Measurements from ENCODE around the gene VPS26A.
"Not testable (repeated sequence)": the region's sequence is repeated elsewhere in the genome, so short reads cannot be mapped to it uniquely, and the experiment has no call there.

VPS26A gene

DNA sequence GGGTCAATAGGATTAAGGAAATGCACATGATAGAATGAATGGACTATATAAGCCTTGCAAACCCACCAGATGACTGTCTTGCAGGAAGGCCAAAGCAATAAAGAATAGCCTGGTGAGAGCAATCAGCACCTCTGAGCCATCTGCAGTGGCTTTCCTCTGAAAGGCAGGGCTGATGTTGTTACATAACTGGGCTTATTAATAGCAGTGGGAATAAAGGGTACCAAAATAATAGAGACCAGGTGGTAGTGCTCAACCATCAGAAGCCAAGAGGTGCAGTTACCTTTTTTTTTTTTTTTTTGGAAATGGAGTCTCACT lies 16.8 kb upstream of the VPS26A start:
- no peak overlapping the region for H3K4me3 ChIP-seq (ENCODE audit: low read depth in 1 of 2, low read length in 2 of 2)
- H3K27me3 ChIP-seq (ENCODE audit: control insufficient read depth in 1 of 2, insufficient read depth in 2 of 2, low read length in 2 of 2): no peaks in the 10 kb centered on the region
- no peak overlapping the region for H3K27ac ChIP-seq (ENCODE audit: low read depth, low read length)
- H3K36me3 ChIP-seq (ENCODE audit: insufficient read depth, low read length): no peaks in the 10 kb centered on the region
- no peaks in the 10 kb centered on the region for H3K9me3 ChIP-seq (ENCODE audit: low read length)
- H3K4me1 ChIP-seq (ENCODE audit: insufficient read depth, low read length): no peaks in the 10 kb centered on the region
- no peak overlapping the region for H3K9ac ChIP-seq (ENCODE audit: low read length)

DNA sequence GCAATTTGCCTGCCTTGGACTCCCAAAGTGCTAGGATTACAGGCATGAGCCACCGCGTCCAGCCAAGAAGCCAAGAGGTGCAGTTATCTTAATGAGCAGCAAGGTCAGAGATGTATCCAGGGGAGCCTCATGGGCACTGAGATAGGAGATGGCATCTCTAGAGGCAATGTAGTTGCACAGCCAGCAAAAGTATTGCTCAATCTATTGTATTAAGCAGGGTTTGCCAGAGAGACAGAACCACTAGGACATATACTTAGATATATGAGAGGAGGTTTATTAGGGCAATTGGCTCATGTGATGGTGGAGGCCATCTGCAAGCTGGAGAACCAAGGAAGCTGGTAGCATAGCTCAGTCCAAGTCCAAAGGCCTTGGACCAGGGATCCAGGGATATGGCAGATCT lies 16.3 kb upstream of the VPS26A start:
- Histone ChIP-seq H3K9me3 (ENCODE audit: low read length) (no peaks in the 10 kb centered on the region), H3K4me1 (ENCODE audit: insufficient read depth, low read length) (no peaks in the 10 kb centered on the region), H3K27ac (ENCODE audit: low read depth, low read length) (no peak overlapping the region), H3K27me3 (ENCODE audit: control insufficient read depth in 1 of 2, insufficient read depth in 2 of 2, low read length in 2 of 2) (no peaks in the 10 kb centered on the region), H3K4me3 (ENCODE audit: low read depth in 1 of 2, low read length in 2 of 2) (no peak overlapping the region), H3K36me3 (ENCODE audit: insufficient read depth, low read length) (no peaks in the 10 kb centered on the region), H3K9ac (ENCODE audit: low read length) (no peak overlapping the region)

DNA sequence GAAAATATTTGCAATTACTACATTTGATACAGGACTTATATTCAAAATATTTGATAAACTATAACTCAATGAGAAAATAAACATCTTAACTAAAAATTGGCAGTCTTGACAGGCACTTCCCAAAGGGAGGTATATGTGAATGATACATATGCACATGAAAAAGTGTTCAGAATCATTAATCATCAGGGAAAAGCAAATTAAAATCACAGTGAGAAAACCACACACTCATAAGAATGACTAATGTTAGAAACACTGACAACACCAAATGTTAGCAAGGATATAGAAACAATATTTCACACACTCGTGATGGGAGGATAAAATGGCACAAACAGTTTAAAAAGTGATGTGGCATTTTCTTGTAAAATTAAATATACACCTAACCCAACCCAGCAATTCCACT lies 4.1 kb upstream of the VPS26A start:
- Histone ChIP-seq H3K9me3 (ENCODE audit: low read length) (no peaks in the 10 kb centered on the region), H3K4me3 (ENCODE audit: low read depth in 1 of 2, low read length in 2 of 2) (no peak overlapping the region), H3K27me3 (ENCODE audit: control insufficient read depth in 1 of 2, insufficient read depth in 2 of 2, low read length in 2 of 2) (no peaks in the 10 kb centered on the region), H3K36me3 (ENCODE audit: insufficient read depth, low read length) (no peaks in the 10 kb centered on the region), H3K27ac (ENCODE audit: low read depth, low read length) (no peak overlapping the region), H3K9ac (ENCODE audit: low read length) (no peak overlapping the region), H3K4me1 (ENCODE audit: insufficient read depth, low read length) (peaks cover 7% of the 10 kb centered on the region)

DNA sequence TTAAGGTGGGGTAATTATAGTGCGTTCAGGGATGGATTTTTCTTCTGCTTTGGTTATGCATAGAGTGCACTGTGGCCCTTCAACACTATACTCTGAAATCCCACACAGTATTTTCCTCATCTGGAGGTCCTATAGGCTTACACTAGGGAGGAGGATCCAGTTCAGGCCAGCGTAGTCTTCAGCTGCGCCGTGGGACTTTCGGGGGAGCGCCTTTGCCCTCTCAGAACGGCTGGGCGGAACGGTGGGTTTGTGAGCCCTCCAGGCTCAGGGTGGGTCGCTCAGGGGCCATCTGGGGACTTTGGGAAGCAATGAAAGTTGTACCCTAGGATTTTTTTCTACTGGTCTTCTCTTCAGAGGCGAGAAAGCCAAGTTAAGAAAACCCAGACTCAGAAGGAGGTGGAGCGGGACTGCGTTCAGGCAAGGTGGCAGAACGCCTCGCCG lies 652 bp upstream of the VPS26A start:
- no peaks in the 10 kb centered on the region for H3K27me3 ChIP-seq (ENCODE audit: control insufficient read depth in 1 of 2, insufficient read depth in 2 of 2, low read length in 2 of 2)
- peak overlapping the region; percentile 95 for H3K27ac ChIP-seq (ENCODE audit: low read depth, low read length)
- peak overlapping the region; percentile 78 to 92 for H3K4me3 ChIP-seq (ENCODE audit: low read depth in 1 of 2, low read length in 2 of 2)
- H3K9ac ChIP-seq (ENCODE audit: low read length): peak overlapping the region; percentile 99
- H3K36me3 ChIP-seq (ENCODE audit: insufficient read depth, low read length): no peaks in the 10 kb centered on the region
- H3K9me3 ChIP-seq (ENCODE audit: low read length): no peaks in the 10 kb centered on the region
- peaks cover 20% of the 10 kb centered on the region for H3K4me1 ChIP-seq (ENCODE audit: insufficient read depth, low read length)

DNA sequence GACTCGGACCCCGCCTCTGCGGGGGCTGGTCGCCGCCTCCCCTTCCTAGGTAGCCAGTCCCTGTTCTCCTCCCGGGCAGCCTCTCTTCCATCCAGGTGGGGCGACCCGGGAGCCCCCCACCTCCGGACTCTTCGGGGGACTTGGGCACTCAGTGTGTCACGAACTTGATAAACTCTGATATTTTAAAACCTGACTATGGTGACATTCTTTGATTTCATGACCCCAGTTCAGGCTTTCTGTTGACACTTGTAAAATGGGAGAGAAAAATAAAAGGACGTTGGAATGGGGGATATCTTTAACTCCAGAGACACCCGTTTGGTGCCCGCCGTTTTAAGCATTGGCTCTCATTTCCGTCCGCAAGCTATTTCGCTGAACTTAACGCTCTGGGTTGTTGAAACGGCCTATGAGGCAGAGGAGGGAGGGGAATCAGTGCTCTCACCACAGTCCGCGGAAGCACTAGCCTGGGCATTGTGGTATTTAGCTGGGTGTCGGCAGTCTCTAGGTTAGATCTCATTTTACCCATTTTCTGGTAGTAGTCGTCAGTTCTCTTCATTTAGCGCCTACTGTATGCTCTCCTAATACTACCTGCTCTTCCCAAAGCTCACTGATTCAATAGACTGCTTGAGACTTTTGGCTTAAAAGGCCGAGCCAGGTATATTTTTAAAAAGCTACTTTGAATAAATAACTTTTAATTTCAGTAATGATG lies 738 bp downstream of the VPS26A start:
- Histone ChIP-seq H3K27ac (ENCODE audit: low read depth, low read length) (peak overlapping the region; percentile 95), H3K4me1 (ENCODE audit: insufficient read depth, low read length) (peaks cover 20% of the 10 kb centered on the region), H3K4me3 (ENCODE audit: low read depth in 1 of 2, low read length in 2 of 2) (peak overlapping the region; percentile 78 to 92), H3K36me3 (ENCODE audit: insufficient read depth, low read length) (no peaks in the 10 kb centered on the region), H3K27me3 (ENCODE audit: control insufficient read depth in 1 of 2, insufficient read depth in 2 of 2, low read length in 2 of 2) (no peaks in the 10 kb centered on the region), H3K9me3 (ENCODE audit: low read length) (no peaks in the 10 kb centered on the region), H3K9ac (ENCODE audit: low read length) (peak overlapping the region; percentile 62)

DNA sequence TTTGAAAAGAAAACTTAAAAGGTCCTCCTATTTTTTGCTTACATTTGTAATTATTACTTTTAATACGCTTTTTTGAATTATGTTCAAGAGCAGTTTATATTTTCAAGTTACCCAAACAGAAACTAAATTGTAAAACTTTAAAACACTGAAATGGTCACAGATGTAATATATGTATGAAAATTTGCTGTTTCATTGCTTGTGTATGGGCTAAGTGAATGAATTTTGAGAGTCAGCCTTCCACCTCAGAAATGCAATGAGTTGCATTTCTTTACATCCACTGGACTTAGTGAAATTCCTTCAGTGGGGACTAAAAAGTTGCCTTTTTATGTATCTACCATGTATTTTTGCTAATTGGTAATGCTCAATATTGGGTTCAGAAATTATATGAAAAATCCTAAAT lies 1.6 kb downstream of the VPS26A start:
- Histone ChIP-seq H3K27me3 (ENCODE audit: control insufficient read depth in 1 of 2, insufficient read depth in 2 of 2, low read length in 2 of 2) (no peaks in the 10 kb centered on the region), H3K36me3 (ENCODE audit: insufficient read depth, low read length) (no peaks in the 10 kb centered on the region), H3K27ac (ENCODE audit: low read depth, low read length) (no peak overlapping the region), H3K9me3 (ENCODE audit: low read length) (no peaks in the 10 kb centered on the region), H3K4me3 (ENCODE audit: low read depth in 1 of 2, low read length in 2 of 2) (peak overlapping the region in 1 of 2 donors; percentile 92), H3K9ac (ENCODE audit: low read length) (peak overlapping the region; percentile 62), H3K4me1 (ENCODE audit: insufficient read depth, low read length) (peaks cover 27% of the 10 kb centered on the region)

DNA sequence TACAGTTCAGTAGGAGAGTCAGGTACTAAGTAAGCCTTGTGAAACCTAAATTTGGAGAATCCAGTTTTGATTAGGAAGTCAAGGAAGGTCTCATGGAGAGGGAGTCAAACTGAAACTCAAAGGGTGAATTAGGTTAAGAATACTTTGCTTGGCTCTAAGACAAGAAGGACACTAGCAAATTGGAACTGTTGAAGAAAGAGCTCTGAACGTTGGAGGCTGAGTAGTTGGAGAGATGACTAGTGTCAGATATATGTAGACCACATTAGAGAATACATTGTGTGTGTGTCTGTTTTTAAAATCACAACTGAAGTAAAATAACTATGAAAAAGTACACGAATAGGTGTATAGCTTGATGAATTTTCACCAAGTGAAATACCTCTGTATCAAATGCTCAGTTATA lies 6.3 kb downstream of the VPS26A start:
- Histone ChIP-seq H3K9me3 (ENCODE audit: low read length) (no peaks in the 10 kb centered on the region), H3K4me1 (ENCODE audit: insufficient read depth, low read length) (peaks cover 19% of the 10 kb centered on the region), H3K36me3 (ENCODE audit: insufficient read depth, low read length) (peaks cover 13% of the 10 kb centered on the region), H3K4me3 (ENCODE audit: low read depth in 1 of 2, low read length in 2 of 2) (no peak overlapping the region), H3K27me3 (ENCODE audit: control insufficient read depth in 1 of 2, insufficient read depth in 2 of 2, low read length in 2 of 2) (no peaks in the 10 kb centered on the region), H3K27ac (ENCODE audit: low read depth, low read length) (no peak overlapping the region), H3K9ac (ENCODE audit: low read length) (no peak overlapping the region)

DNA sequence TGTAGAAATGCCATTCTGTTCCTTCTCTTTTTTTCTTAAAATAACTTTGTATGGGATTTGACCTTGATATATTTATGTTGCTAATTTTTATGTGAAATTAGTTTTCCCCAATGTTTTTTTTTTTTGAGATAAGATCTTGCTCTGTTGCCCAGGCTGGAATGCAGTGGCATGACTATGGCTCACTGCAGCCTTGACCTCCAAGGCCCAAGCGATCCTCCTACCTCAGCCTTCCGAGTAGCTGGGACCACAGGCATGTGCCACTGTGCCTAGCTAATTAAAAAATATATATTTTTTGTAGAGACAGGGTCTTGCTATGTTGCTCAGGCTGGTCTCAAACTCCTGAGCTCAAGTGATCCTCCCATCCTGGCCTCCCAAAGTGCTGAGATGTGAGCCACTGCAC lies 16.0 kb downstream of the VPS26A start:
- H3K27me3 ChIP-seq (ENCODE audit: control insufficient read depth in 1 of 2, insufficient read depth in 2 of 2, low read length in 2 of 2): no peaks in the 10 kb centered on the region
- no peaks in the 10 kb centered on the region for H3K9me3 ChIP-seq (ENCODE audit: low read length)
- no peaks in the 10 kb centered on the region for H3K4me1 ChIP-seq (ENCODE audit: insufficient read depth, low read length)
- H3K36me3 ChIP-seq (ENCODE audit: insufficient read depth, low read length): peaks cover 5% of the 10 kb centered on the region
- H3K27ac ChIP-seq (ENCODE audit: low read depth, low read length): no peak overlapping the region
- no peak overlapping the region for H3K9ac ChIP-seq (ENCODE audit: low read length)
- no peak overlapping the region for H3K4me3 ChIP-seq (ENCODE audit: low read depth in 1 of 2, low read length in 2 of 2)

DNA sequence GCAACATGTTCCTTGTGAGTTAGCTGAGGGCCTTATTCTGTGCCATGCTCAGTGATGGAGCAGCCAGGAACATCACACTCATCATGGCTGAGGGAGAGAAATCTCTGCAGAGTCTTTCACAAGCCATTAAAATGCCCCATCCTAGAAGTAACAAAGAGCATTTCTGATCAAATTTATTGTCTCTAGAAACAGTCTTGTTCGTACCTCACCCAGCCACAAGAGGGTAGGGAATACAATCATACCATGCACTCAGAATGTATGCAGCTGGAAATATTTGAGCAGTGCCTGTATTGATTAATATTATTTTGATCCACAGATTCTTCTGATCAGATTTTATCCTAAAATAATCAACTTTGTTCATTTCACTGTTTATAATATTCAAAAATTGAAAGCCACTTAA lies 17.3 kb downstream of the VPS26A start:
- no peak overlapping the region for H3K27ac ChIP-seq (ENCODE audit: low read depth, low read length)

DNA sequence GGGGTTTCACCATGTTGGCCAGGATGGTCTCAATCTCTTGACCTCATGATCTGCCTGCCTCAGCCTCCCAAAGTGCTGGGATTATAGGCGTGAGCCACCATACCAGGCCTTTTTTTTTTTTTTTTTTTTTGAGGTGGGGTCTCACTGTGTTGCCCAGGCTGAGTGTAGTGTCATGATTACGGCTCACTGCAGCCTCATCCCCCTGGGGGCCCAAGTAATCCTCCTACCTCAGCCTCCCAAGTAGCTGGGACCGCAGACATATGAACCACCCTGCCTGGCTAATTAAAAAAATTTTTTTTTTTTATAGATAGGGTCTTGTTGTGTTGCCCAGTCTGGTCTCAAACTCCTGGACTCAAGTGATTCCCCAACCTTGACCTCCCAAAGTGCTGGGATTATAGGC lies 18.1 kb downstream of the VPS26A start:
- not testable (repeated sequence) for H3K36me3 ChIP-seq (ENCODE audit: insufficient read depth, low read length)

More for the DNA sequence above, 17.3 kb downstream of the VPS26A start:
- no peaks in the 10 kb centered on the region for H3K4me1 ChIP-seq (ENCODE audit: insufficient read depth, low read length)
- H3K27me3 ChIP-seq (ENCODE audit: control insufficient read depth in 1 of 2, insufficient read depth in 2 of 2, low read length in 2 of 2): no peaks in the 10 kb centered on the region
- peaks cover 5% of the 10 kb centered on the region for H3K36me3 ChIP-seq (ENCODE audit: insufficient read depth, low read length)
- no peak overlapping the region for H3K9ac ChIP-seq (ENCODE audit: low read length)
- H3K9me3 ChIP-seq (ENCODE audit: low read length): no peaks in the 10 kb centered on the region
- H3K4me3 ChIP-seq (ENCODE audit: low read depth in 1 of 2, low read length in 2 of 2): no peak overlapping the region

DNA sequence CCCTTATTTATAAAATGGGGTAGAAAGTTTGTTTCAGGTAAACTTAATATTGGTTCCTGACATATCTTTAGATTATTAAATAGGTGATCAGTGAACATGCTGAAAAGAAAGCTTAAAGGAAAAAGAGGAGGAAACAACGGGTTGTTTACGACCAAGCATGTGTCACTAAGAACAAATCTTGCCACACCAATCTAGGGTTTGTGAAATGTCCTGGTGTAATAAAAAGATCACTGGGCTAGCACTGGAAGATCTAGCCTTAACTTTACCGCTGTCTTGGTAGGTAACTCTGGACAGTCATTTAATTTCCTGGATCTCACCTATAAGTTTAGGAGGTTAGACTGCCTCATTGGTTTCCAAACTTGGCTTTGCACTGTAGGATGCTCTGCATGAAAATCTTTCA lies 19.0 kb downstream of the VPS26A start:
- H3K27me3 ChIP-seq (ENCODE audit: control insufficient read depth in 1 of 2, insufficient read depth in 2 of 2, low read length in 2 of 2): no peaks in the 10 kb centered on the region
- H3K27ac ChIP-seq (ENCODE audit: low read depth, low read length): no peak overlapping the region
- no peaks in the 10 kb centered on the region for H3K9me3 ChIP-seq (ENCODE audit: low read length)
- H3K36me3 ChIP-seq (ENCODE audit: insufficient read depth, low read length): no peaks in the 10 kb centered on the region
- H3K4me3 ChIP-seq (ENCODE audit: low read depth in 1 of 2, low read length in 2 of 2): no peak overlapping the region
- H3K9ac ChIP-seq (ENCODE audit: low read length): no peak overlapping the region
- no peaks in the 10 kb centered on the region for H3K4me1 ChIP-seq (ENCODE audit: insufficient read depth, low read length)

More for the DNA sequence above, 18.1 kb downstream of the VPS26A start:
- not testable (repeated sequence) for H3K27me3 ChIP-seq (ENCODE audit: control insufficient read depth in 1 of 2, insufficient read depth in 2 of 2, low read length in 2 of 2); H3K9me3 ChIP-seq (ENCODE audit: low read length); H3K4me1 ChIP-seq (ENCODE audit: insufficient read depth, low read length); H3K27ac ChIP-seq (ENCODE audit: low read depth, low read length); H3K4me3 ChIP-seq (ENCODE audit: low read depth in 1 of 2, low read length in 2 of 2); H3K9ac ChIP-seq (ENCODE audit: low read length)

DNA sequence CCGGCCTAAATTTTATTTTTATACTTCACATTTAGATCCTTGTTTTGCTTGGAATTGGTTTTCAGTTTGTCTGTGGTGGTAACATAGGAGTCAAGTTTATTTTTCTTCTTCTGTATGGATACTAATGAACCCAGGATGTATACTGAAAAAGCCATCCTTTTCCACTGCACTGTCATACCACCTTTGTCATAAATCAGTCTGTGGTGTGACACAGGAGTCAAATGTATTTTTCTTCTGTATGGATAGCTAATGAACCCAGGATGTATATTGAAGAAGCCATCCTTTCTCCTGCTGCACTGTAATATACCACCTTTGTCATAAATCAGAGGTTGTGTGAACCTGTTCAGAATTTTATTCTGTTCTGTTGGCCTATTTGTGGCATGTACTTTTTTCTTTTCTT lies 21.4 kb downstream of the VPS26A start:
- no peaks in the 10 kb centered on the region for H3K9me3 ChIP-seq (ENCODE audit: low read length)
- no peaks in the 10 kb centered on the region for H3K36me3 ChIP-seq (ENCODE audit: insufficient read depth, low read length)
- H3K27me3 ChIP-seq (ENCODE audit: control insufficient read depth in 1 of 2, insufficient read depth in 2 of 2, low read length in 2 of 2): no peaks in the 10 kb centered on the region
- no peak overlapping the region for H3K27ac ChIP-seq (ENCODE audit: low read depth, low read length)
- no peak overlapping the region for H3K9ac ChIP-seq (ENCODE audit: low read length)
- no peak overlapping the region for H3K4me3 ChIP-seq (ENCODE audit: low read depth in 1 of 2, low read length in 2 of 2)
- no peaks in the 10 kb centered on the region for H3K4me1 ChIP-seq (ENCODE audit: insufficient read depth, low read length)
